GM12873 (cell line): Measurements from ENCODE around the gene BCAS1.

Experiments used
- CTCF ChIP-seq: IDR thresholded peaks from 2 replicates; pipeline ENCODE4 v1.5.1; 2012; ENCODE audit warnings: low read depth, mild to moderate bottlenecking, moderate library complexity, low read length, control low read depth; ENCODE audit not compliant: insufficient read depth; ENCODE audit errors: missing control alignments

BCAS1 gene

GRCh38 chr20:54026295-54027064, 43.9 kb downstream of the BCAS1 start:
- TF ChIP-seq CTCF = no peak

GRCh38 chr20:54025251-54025771, 45.1 kb downstream of the BCAS1 start:
- no peak for TF ChIP-seq CTCF

- TF ChIP-seq CTCF = no peak
These were observed 47.0 kb downstream of the BCAS1 start for GRCh38 chr20:54023406-54023805.

GRCh38 chr20:54021446-54022235, 48.8 kb downstream of the BCAS1 start:
- no peak for TF ChIP-seq CTCF

- TF ChIP-seq CTCF = no peak
These were observed 49.5 kb downstream of the BCAS1 start for GRCh38 chr20:54020868-54021267.

GRCh38 chr20:54020348-54020747, 50.0 kb downstream of the BCAS1 start:
- TF ChIP-seq CTCF = no peak

GRCh38 chr20:54019585-54019984, 50.8 kb downstream of the BCAS1 start:
- TF ChIP-seq CTCF = no peak
